Stimulated activated CD8-positive, alpha-beta memory T cell treated with anti-CD3 and anti-CD28 coated beads, Interleukin-4, amount 100 ng/mL, for 48 hours (primary cell): ENCODE results near the gene TBC1D30.
"Not testable (repeated sequence)": the region's sequence is repeated elsewhere in the genome, so short reads cannot be mapped to it uniquely, and the experiment has no call there.

Experiments used
- DNase-seq: peaks from one replicate; pipeline ENCODE4 v3.0.0-alpha.2; 2020

TBC1D30 gene

DNA sequence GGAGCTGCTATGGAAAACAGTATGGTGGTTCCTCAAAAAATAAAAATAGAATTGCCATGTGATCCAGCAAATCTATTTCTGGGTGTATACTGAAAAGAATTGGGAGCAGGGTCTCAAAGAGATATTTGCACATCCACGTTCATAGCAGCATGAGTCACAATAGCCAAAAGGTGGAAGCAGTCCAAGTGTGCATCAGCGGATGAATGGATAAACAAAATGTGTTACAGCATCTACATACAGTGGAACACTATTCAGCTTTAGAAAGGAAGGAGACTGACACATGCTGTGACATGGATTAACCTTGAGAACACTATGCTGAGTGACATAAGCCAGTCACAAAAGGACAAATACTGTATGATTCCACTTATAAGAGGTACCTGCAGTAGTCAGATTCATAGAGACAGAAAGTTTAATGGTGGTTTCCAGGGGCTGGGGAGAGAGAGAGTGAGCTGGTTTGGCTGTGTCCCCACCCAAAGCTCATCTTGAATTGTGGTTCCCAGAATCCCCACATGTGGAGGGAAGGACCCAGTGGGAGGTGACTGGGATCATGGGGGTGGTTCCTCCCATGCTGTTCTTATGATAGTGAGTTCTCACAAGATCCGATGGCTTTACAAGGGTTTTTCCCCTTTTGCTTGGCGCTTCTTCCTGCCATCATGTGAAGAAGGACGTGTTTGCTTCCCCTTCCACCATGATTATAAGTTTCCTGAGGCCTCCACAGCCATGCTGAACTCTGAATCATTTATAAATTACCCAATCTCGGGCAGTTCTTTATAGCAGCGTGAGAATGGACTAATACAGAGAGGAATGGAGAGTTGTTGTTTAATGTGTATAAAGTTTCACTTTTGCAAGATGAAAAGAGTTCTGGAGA is 17.6 kb upstream of the TBC1D30 start:
- no peak for DNase-seq

DNA sequence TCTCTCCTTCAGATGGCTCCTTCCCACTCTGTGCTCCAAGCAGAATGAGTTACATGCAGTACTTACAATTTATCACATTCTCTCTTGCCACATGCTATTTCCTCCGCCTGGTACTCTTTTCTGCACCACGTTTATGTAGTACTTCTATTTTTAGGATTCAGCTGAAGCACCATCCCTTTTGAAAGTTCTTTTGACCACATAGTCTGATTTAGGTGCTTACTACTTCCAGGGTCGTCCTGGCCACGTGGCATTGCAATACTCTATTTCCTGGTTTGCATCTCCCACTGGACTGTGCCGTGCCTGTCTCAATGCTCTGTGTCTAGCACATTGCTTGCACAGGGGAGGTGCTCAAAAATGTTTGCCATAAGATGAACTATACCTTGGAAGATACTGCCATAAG is 16.3 kb upstream of the TBC1D30 start:
- no peak for DNase-seq

DNA sequence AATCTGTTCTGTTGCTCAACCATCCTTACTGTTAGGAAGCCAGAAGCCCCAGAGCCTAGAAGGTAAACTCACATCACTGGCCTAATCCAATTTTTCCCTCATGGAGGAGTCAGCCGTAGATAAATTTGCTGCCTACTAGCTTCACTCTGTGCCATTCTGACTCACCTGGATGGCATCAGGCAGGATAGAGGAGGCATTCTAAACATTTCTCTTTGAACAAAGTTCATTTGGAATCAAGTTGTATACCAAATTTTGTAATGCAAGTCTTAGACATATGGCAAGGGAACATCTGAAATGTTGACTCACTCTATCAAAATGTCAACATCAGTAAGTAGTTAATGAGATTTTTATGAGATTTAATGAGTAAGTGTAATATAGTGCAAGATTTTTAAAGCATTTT is 13.6 kb upstream of the TBC1D30 start:
- DNase-seq: no peak

DNA sequence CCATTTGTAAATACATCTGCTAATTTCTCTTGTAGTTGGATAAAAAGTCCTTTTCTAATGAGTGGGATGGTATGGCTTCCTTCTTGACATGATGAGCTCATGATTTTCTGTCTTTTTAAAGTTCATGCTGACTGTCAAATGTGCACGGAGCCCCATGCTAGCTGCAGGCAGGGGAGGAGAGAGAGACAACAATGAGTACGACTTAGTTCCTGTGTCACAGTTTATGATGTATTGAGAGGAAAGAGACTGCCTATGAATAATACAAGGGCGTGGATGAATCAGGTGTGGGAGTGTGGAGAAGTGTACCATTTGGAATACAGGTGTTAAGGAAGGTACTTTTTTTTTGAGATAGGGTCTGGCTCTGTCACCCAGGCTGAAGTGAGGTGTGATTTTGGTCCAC is 10.7 kb upstream of the TBC1D30 start:
- no peak for DNase-seq

DNA sequence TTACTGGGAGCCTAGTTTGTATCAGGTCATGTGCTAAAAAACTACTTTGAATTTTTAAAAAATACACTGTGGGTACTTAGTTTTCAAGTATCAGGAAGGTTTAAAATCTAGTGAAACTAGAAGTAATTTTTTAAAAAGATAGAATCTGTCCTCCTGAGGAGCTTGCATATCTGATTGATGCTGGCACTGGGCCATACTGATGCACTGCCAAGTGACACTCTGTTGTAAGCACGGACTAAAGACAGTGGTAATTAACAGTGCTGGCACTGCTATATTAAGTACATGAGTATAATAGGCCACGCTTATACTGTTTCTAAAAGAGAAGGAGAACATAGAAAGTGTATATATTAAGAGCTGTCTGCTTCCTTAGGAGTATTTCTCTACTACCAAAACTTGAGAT is 10.0 kb upstream of the TBC1D30 start:
- no peak for DNase-seq

DNA sequence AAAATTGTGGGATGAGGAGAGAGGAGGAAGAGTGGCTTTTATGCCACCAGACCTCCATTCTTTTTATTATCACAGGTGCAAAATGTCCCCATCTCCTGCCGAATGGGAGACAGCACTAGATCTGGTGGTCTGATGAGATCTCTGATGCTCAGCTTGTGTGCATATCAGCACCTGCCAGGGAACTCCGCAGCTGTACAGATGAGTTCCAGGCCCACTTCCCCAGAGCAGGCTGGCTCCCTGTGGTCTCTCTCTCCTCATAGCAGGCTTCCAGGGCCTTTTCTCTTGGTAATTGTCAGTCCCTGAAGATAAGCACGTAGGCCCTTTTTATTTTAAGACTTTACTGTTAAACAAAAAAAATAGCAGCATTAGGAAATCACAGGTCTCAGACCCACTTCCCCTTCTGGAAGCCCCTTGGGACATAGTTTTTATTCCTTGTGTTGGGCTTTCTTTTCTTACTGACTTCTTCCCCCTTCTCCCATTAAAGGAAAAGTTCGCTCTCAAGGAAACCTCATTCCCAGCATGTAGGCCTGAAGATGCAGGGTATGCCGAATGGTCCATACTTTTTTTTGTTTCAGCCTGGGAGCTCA is 4.5 kb upstream of the TBC1D30 start:
- no peak for DNase-seq

DNA sequence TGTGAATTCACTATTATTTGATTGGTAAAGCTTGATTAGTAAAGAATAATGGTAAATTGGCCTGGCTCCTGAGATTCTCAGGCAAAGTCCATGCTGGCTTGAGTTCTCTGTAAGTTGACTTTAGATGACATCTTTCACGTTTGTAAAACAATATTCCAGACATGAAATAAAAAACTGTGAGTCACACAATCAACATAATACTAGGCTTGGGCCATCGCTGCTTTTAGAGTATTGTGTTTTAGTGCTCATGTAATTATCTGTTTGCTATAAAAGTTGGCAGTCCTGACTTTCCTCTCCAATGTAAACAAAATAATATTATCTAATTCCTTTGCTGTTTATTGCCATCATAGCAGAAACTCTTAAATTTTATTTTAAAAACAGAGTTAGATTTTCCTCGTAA is 3.9 kb upstream of the TBC1D30 start:
- DNase-seq: no peak

DNA sequence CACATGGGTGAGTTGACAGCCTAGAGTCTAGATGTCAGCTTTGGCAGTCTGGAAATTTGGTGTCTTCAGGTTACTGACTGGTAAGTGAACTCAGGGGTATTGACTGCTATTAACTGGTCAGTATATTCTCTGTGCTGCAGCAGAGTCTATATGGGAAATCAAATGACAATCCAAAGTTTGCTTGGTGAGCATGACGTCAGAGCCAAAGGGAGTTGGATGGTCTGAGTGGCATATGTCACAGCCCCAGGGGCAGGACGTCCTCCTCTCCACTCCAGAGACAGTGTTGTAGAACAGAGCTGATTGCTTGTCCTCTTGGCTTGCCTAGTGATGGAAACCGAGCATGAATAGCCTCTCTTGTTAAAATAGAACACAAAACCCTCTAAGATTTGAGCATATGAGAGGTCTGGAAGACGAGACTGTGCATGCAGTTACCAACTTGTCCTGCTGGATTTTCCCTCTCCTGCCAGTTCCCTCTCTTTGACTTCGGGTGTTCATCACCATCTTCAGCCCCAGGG is 3.3 kb upstream of the TBC1D30 start:
- no peak for DNase-seq

DNA sequence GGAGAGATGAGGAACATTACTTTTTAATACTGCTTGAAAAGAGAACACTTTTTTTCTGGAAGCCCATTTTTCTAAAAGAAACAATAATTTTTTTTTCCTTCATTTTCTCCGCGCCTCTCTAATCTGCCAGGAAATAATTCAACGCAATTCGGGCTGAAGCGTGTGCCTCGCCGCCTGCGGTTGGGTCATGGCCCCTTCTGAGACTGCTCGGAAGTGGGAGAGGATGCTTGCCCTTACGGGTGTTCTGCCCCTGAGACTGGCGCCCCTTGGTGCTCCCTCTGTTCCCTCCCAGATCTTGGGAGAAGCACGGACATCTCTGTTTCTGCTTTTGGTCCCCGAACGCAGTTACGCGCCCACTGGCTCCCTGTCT is 332 bp upstream of the TBC1D30 start:
- DNase-seq: no peak

DNA sequence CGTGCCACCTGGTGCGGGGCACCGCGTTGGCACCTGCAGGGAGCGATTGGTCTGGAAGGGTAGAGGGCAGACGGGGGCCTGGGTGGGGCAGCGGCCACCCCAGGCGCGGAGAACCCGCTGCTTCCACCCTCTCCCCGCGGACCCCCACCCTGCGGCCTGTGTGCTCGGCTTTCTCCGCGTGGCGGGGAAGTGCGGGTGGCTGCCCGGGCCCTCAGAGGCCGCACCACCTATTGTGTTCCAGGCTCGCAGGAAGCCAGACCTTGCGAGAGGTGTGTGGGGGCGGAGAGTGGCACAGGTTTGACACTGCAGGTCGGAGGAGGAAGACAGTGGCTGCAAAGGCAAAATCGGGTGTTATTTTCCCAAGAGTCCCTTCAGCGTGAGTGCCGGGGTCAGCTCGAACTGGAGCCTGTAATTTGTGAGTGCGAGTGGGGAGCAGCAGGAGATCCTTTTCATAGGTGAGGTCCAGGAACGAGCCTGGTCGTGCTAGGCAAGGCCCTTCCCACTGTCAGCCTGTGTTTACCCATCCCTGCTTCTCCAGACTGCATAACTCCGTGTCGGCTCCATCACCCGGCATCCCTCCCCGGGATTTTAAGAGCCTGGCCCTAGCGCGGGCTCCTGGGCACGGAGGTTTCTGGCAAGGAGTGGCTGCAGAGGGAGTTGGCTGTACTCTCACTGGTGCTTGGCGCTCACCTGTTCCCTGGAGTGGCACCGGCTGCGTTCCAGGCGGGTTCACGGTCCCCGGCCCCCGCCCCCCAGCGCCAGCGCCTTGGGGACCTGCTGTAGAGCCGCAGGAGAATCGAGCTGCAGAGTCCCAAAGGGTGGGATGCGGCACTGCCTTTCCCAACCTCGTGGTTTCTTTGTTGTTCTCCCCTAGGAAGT is 935 bp downstream of the TBC1D30 start:
- peak; percentile 29 for DNase-seq

DNA sequence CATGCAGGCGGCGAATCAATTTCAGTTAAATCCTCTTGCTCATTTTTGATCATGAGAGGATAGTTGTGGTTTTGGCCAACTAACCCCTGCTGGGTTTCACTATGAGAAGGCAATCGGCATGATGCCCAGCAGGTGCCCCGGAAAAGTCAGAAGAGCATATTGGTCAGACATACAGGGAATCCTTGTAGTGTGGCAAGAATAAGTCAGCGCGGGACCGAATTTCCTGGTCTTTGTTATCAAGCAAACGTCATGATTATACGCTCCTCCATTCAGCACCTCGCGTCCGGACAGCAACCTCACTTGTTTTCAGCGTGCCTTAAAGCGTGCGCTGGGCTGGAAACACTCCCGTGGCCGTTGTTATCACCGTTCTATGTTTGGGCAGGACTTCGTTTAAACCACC is 1.8 kb downstream of the TBC1D30 start:
- DNase-seq: peak; percentile 72

DNA sequence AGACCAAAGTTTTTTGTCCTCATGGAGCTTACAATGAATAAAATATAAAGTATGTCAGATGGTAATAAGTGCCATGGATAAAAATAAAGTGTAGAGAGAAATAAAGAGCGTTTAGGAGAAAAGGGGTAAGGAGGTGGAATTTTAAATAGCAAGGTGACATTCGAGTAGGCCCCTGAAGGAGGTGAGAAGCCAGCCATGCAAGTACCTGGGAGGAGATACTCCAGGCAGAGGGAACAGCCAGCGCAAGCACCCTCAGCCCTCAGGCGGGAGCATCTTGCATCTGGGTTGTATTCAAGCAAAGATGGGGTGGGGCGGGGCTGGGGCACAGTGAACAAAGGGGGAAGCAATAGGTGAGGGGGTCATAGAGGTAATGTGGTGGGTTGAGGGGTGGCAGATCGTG is 4.3 kb downstream of the TBC1D30 start:
- DNase-seq: no peak

DNA sequence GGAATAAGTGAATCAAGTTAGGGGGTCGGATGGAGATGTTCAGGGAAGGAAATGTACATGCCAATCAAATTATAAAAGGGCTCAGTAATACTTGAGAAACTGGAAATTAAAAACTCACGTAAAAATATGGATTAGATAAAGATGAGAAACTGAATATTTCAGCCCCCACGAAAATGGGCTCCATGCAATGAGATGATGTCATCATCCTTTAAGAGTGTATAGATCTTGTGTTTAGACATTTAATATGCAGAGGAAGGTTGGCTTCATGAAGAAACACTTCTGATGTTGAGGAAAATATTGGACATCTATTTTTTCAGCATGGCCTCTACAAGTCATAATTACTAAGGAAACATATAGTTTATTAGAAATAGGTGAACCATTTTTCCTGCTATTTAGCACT is 9.5 kb downstream of the TBC1D30 start:
- no peak for DNase-seq

DNA sequence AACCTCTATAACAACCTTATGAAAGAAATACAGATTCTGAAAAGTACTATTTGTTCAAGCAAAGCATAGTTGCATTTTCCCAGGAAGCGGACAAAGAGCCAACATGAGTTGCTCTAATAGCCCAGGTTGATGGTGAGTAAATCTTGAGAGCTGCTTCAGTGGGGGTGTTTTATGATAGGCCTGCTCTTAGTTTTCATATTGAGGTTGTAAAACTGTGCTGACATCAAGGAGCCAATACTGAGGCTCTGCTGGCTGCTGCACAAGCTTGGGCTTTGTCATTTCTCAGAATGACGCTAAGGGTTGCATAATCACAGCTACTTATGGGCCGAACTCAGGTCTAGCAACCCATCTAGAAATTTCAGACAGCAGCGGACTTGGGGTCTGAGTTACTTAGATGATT is 11.5 kb downstream of the TBC1D30 start:
- DNase-seq: no peak

DNA sequence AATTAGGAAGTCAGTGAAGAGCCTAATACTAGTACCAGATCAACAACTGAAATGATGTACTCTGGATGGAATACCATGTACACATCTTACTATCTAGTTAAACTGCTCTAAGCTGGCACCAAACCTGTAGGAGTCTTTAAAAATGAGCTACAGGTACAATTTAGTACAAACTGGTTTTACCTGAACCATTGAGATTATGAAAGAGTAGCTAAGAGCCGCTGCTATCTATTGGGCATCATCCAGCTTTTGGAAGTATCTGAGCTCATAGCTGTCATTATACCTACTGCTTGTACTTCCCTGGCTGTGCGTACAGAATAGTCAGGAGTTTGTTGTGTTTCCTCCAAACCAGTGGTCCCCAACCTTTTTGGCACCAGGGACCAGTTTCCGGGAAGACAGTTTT is 12.4 kb downstream of the TBC1D30 start:
- DNase-seq: no peak

DNA sequence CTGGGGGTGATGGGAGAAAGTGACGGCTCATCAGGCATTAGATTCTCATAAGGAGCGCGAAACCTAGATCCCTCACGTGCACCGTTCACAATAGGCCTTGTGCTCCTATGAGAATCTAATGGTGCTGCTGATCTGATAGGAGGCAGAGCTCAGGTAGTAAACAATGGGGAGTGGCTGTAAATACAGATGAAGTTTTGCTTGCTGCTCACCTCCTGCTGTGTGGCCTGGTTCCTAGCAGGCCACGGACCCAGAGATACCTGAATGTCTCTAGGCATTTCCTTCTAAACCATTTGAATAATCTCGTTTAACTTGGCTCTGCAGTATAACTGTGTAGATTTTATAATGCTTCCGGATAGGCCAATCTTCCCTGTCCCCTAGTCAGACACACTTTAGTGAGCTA is 13.0 kb downstream of the TBC1D30 start:
- DNase-seq: no peak

DNA sequence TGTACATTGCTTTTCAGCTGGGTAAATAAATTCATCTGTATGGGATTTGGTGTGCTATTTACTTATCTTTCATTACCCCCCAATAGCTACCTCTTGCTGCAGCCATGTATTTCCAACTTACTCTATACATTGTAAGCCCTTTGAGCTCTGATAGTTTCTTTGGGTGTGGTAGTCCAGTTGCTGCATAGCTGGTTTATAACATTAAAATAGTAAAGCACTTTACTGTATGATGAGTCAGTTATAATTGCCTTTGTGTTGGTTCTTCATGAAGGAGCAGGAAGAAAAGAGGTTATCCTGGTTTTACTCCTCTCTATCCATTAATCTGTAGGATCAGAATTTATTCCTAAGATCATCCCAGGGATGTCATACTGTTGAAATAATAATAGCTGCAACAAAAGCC is 15.7 kb downstream of the TBC1D30 start:
- no peak for DNase-seq

DNA sequence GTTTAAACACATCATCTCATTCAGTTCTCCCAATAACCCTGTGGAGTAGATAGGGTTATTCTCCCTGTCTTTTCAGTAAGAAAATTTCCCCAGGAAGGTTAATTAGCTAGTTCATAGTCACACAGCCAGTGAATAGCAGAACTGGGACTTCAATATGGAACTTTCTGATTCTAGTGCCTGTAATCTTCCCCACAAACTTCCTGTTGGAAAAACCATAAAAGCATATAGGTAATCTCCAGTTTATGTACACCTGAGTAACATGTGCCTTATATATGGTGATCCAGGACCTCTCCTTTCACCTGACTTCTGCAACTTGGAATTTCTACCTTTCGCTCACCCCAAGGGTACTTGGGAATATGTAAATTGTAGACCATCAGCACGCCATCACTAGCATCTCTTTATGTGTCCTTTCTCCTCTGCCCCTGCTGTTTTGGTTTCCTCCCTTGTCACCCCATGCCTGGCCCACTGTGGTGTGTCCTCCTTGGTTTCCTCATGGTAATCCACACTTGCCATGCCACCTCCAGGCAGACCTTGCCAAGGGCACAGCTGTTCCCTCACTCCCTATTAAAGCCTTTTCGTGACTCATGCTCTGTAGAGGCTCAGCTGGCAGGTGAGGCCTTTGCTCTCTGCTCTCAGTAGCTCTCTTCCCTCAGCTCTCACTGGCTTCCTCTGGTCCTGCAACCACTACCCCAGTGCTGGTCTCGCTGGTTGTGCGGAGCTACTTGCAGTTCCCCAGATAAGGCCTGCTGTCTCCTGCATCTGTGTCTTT is 16.7 kb downstream of the TBC1D30 start:
- no peak for DNase-seq

DNA sequence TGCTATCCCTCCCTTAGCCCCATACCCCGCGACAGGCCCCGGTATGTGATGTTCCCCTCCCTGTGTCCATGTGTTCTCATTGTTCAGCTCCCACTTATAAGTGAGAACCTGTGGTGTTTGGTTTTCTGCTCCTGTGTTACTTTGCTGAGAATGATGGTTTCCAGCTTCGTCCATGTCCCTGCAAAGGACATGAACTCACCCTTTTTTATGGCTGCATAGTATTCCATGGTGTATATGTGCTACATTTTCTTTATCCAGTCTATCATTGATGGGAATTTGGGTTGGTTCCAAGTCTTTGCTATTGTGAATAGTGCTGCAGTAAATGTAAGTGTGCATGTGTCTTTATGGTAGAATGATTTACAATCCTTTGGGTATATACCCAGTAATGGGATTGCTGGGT is 24.0 kb downstream of the TBC1D30 start:
- not testable (repeated sequence) for DNase-seq

DNA sequence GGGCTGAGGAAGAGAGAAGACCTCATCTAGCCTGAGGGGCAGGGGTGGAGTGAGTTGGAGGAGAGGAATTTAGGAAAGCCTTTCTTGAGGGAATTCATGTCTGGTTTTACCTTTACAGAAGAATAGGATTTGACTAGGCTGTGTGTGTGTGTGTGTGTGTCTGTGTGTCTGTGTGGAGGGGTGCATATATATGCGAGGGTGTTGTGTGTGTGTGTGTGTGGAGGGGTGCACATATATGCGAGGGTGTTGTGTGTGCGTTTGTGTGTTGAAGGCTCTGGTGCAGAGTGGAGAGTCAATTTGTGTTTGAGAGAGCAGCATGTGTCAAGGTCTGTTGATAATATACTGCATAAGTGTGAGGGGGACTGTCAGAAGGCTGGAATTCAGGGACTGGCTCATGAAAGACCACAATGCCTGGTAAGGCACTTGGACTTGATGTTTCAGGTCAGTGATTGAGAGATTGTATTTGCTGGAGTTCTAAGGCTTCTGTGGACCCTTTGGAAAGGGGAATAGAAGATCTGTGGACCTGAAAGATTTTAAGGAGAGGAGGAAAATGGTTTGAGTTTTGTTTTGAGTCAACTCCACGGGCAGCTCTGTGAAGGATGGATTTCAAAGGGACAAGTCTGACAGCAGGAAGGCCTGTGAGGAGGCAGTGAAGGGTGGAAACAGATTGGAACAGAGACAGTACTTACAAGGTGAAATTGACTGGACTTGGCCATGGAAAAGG is 34.6 kb downstream of the TBC1D30 start:
- no peak for DNase-seq

DNA sequence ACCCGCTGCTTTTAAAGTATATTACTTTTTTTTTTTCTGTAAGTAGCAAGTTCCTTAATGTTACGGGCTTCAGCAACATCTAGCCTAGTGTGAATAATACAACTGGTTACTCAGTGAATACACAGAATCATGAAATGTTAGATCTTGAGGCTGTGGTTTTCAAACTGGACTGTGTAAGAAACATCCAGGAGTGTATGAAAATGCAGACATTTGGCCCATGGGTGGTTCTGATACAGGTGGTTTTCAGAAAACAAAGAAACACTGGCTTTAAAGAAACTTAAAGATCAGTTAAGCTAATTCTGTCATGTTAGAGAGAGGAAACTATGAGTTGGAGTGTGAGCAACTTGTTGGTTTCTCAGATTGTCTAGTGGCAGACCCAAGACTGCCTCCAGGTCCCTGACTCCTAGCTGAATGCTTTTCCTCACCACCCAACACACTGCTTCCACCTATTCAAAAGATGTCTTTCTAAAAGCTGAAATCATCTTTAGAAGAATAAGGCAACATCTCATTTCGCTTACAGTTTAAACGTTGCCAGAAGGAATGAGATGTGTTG is 36.1 kb downstream of the TBC1D30 start:
- no peak for DNase-seq

DNA sequence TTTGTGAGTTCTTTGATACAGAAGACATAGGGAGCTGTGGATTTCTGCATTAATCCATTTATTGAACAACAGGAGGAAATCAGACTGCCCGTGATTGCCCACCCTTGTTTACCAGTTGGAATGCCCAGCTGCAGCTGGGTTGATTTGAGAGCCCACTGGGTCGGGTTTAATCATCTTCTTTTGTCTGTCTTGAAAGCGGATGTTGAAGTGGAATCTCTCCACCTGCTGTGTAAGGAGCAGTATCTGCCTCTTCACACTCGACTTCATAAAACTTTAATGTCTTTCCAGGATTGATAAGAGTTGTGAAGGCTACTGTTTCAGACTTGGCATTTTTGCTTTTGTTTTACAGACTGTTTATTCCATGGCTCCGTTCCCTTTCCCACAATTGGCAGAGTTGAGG is 39.9 kb downstream of the TBC1D30 start:
- no peak for DNase-seq
